ENCODE results near the gene RASGRP1.

GRCh38 chr15:38533926-38534325 is 30.7 kb downstream of the RASGRP1 start:
- TF ChIP-seq, protein P1, sequence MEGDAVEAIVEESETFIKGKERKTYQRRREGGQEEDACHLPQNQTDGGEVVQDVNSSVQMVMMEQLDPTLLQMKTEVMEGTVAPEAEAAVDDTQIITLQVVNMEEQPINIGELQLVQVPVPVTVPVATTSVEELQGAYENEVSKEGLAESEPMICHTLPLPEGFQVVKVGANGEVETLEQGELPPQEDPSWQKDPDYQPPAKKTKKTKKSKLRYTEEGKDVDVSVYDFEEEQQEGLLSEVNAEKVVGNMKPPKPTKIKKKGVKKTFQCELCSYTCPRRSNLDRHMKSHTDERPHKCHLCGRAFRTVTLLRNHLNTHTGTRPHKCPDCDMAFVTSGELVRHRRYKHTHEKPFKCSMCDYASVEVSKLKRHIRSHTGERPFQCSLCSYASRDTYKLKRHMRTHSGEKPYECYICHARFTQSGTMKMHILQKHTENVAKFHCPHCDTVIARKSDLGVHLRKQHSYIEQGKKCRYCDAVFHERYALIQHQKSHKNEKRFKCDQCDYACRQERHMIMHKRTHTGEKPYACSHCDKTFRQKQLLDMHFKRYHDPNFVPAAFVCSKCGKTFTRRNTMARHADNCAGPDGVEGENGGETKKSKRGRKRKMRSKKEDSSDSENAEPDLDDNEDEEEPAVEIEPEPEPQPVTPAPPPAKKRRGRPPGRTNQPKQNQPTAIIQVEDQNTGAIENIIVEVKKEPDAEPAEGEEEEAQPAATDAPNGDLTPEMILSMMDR (optimal IDR thresholded peaks at IDR 0.05 in 1 of 3, IDR thresholded peaks at IDR 0.05 in 1 of 3, conservative IDR thresholded peaks at IDR 0.05 in 1 of 3; ENCODE audit: extremely low read depth in 1 of 3, insufficient read depth in 2 of 3, low read length in 3 of 3), result no peak
- TF ChIP-seq EZH2 (IDR thresholded peaks at IDR 0.05; ENCODE audit: low read length), result no peak

Measured in keratinocyte (primary cell).